B cell (primary cell): ENCODE results near the gene CCDC97. TPM values are rescaled to one million over a fixed set of nuclear protein-coding genes. Genes with fewer than 3 reads are reported as not detected.
A peak's percentile ranks its signal among the peaks of the same experiment; 100 is the strongest.

Experiments
- ATAC-seq: fragments of 200-7000 bp; cut with Tn5 transposase; one replicate; pipeline ENCODE4 v1.10.0; 2021; ENCODE audit warnings: low read depth, mild to moderate bottlenecking, moderate number of reproducible peaks, moderate library complexity
- CTCF ChIA-PET: fragments of 350-600 bp; sonication (Branson Sonifier 250); formaldehyde crosslinking; loops from one replicate; lab custom pipeline; 2021; ENCODE audit warnings: antibody characterized with exemption, inconsistent platforms; lab: Charles Lee
- POLR2A ChIA-PET: fragments of 350-600 bp; sonication (Branson Sonifier 250); formaldehyde crosslinking; loops from one replicate; lab custom pipeline; 2021; ENCODE audit warnings: antibody characterized with exemption; lab: Charles Lee
- DNase-seq: peaks from one replicate; pipeline ENCODE4 v3.0.0; 2013
- H2AFZ ChIP-seq: 2 replicates; pipeline ENCODE4 v1.6.1; 2012; ENCODE audit warnings: mild to moderate bottlenecking, low read depth, low read length; ENCODE audit not compliant: insufficient read depth, poor library complexity, severe bottlenecking
- H3K27ac ChIP-seq, 2 donors: 1 replicate in 1 of 2; 2 replicates in 1 of 2; pipeline ENCODE4 v1.5.1; 2012 to 2013; ENCODE audit warnings: low read length in 2 of 2, mild to moderate bottlenecking in 2 of 2, moderate library complexity in 1 of 2
- H3K27me3 ChIP-seq, 4 experiments: fragments of 200-600 bp in 1 of 4; sonication (generic) in 1 of 4; replicated peaks in 1 of 4; 1 replicate in 2 of 4; 2 replicates in 2 of 4; pipeline versions ENCODE4 v1.6.1 to v1.7.0; 2013 to 2016; ENCODE audit warnings: low read length in 3 of 4, mild to moderate bottlenecking in 2 of 4, mixed read lengths in 1 of 4, moderate library complexity in 1 of 4; ENCODE audit not compliant: insufficient read depth in 4 of 4, control insufficient read depth in 3 of 4; ENCODE audit errors: control extremely low read depth in 1 of 4
- H3K36me3 ChIP-seq, 2 experiments: replicated peaks in 1 of 2; 1 replicate in 1 of 2; 2 replicates in 1 of 2; pipeline versions ENCODE4 v1.6.1 to v1.7.1; 2013; ENCODE audit warnings: low read length in 1 of 2; ENCODE audit not compliant: insufficient read depth in 2 of 2, control insufficient read depth in 1 of 2; ENCODE audit errors: control extremely low read depth in 1 of 2, extremely low read depth in 1 of 2
- H3K4me1 ChIP-seq, 2 donors: fragments of 200-600 bp in 1 of 2; sonication (generic) in 1 of 2; 1 replicate in 1 of 2; 2 replicates in 1 of 2; pipeline versions ENCODE4 v1.5.1 to v1.6.1; 2013 to 2017; ENCODE audit warnings: low read length in 2 of 2; ENCODE audit not compliant: control insufficient read depth in 2 of 2, insufficient read depth in 2 of 2
- H3K4me2 ChIP-seq: replicated peaks from 2 replicates; pipeline ENCODE3; 2012; ENCODE audit warnings: mild to moderate bottlenecking, low read depth, low read length; ENCODE audit not compliant: poor library complexity, severe bottlenecking
- H3K4me3 ChIP-seq, 5 experiments: fragments of 200-600 bp in 1 of 5; sonication (generic) in 1 of 5; 1 replicate in 3 of 5; 2 replicates in 2 of 5; pipeline versions ENCODE4 v1.5.1 to v1.7.0; 2011 to 2016; ENCODE audit warnings: low read length in 4 of 5, mild to moderate bottlenecking in 4 of 5, low read depth in 2 of 5, control low read depth in 1 of 5, moderate library complexity in 1 of 5; ENCODE audit not compliant: insufficient read depth in 1 of 5; ENCODE audit errors: control extremely low read depth in 1 of 5, extremely low read depth in 1 of 5
- H3K79me2 ChIP-seq: fragments of 200-600 bp; sonication (generic); one replicate; pipeline ENCODE4 v1.6.0; 2016; ENCODE audit warnings: low read length; ENCODE audit not compliant: control insufficient read depth, insufficient read depth
- H3K9ac ChIP-seq: fragments of 200-600 bp; sonication (generic); 2 replicates; pipeline ENCODE4 v1.6.1; 2017; ENCODE audit warnings: mild to moderate bottlenecking, low read length, moderate library complexity
- H3K9me3 ChIP-seq, 3 donors: one replicate each; pipeline versions ENCODE4 v1.6.1 to v1.7.1; 2013; ENCODE audit warnings: low read length in 2 of 3; ENCODE audit not compliant: control insufficient read depth in 2 of 3, insufficient read depth in 1 of 3; ENCODE audit errors: control extremely low read depth in 1 of 3
- H4K20me1 ChIP-seq: 2 replicates; pipeline ENCODE4 v1.6.0; 2012; ENCODE audit warnings: mild to moderate bottlenecking, low read length; ENCODE audit not compliant: insufficient read depth, control insufficient read depth, poor library complexity, severe bottlenecking
- H3K27ac Mint-ChIP-seq: one replicate; pipeline ENCODE4 v1.8.0; 2021; ENCODE audit warnings: mixed read lengths
- H3K27me3 Mint-ChIP-seq: one replicate; pipeline ENCODE4 v1.8.0; 2021; ENCODE audit warnings: mixed read lengths
- H3K4me1 Mint-ChIP-seq: one replicate; pipeline ENCODE4 v1.8.0; 2021; ENCODE audit warnings: mixed read lengths
- H3K4me3 Mint-ChIP-seq: one replicate; pipeline ENCODE4 v1.8.0; 2021; ENCODE audit warnings: mixed read lengths
- H3K9me3 Mint-ChIP-seq: one replicate; pipeline ENCODE4 v1.8.0; 2022; ENCODE audit warnings: mixed read lengths; ENCODE audit not compliant: insufficient read depth
- EZH2 ChIP-seq: IDR thresholded peaks from 2 replicates; pipeline ENCODE4 v1.6.1; 2012; ENCODE audit warnings: borderline replicate concordance, low read depth, mild to moderate bottlenecking, moderate library complexity, low read length; ENCODE audit not compliant: insufficient read depth, poor library complexity, severe bottlenecking
- WGBS: methylation state at CpG from one replicate; pipeline ENCODE4 v1.1.5; 2013; ENCODE audit warnings: missing lambda C conversion rate; ENCODE audit not compliant: insufficient coverage; 5-methylcytosine and 5-hydroxymethylcytosine counted together
- intact Hi-C: fragments of 100-400 bp; cut with micrococcal nuclease; formaldehyde crosslinking; loops from one replicate; pipeline ENCODE4 v1.10.0; 2022
- polyA plus RNA-seq: library from polyadenylated mRNA; depleted of rRNA; stranded (reverse); fragments of >200 nt; gene quantifications from 2 replicates; pipeline ENCODE4 v1.2.3, GENCODE V29; 2012
- total RNA-seq, 2 donors: library from RNA; stranded (reverse); fragments of 120-200 nt in 1 of 2; gene quantifications; 1 replicate in 1 of 2; 2 replicates in 1 of 2; pipeline versions ENCODE4 v1.2.3 to v1.2.4, GENCODE V29; 2013 to 2022
- TF ChIP-seq, protein P1 (sequence below): fragments of 200-600 bp; IDR thresholded peaks from one replicate; pipeline ENCODE4 v1.8.0; 2022; ENCODE audit warnings: antibody characterized with exemption, mild to moderate bottlenecking

CCDC97 gene
- total and polyA plus RNA-seq, 2 donors (not counting 1 experiment from before 2014, with no cell fraction given): 16.3 to 68.3 TPM

DNA sequence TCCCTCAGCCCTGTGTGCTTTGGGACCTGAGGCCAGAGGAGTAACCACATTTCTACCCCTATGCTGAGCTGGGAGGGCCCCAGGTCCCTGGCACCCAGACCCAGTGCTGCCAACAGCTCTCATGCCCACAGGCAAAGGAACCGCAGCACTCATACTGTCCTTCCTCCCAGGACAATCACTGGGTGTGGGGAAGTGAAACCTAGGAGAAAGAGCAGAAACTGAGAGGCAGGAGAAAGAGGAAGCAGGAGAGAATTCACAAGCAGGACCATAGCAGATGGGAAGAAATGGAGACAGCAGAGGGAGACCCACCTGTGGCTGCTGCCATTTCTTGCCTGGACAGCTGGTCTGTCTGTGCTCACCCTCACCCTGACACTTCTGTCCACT, 18.9 kb downstream of the CCDC97 start:
- H3K36me3 ChIP-seq: peaks cover 0 to 44% of the 10 kb centered on the region in 2 experiments
- H3K27ac Mint-ChIP-seq: peak overlapping the region; percentile 98
- peaks cover 67% of the 10 kb centered on the region for H3K4me1 Mint-ChIP-seq
- DNase-seq (peak; percentile 68), ATAC-seq (no peak)
- TF ChIP-seq, protein P1, sequence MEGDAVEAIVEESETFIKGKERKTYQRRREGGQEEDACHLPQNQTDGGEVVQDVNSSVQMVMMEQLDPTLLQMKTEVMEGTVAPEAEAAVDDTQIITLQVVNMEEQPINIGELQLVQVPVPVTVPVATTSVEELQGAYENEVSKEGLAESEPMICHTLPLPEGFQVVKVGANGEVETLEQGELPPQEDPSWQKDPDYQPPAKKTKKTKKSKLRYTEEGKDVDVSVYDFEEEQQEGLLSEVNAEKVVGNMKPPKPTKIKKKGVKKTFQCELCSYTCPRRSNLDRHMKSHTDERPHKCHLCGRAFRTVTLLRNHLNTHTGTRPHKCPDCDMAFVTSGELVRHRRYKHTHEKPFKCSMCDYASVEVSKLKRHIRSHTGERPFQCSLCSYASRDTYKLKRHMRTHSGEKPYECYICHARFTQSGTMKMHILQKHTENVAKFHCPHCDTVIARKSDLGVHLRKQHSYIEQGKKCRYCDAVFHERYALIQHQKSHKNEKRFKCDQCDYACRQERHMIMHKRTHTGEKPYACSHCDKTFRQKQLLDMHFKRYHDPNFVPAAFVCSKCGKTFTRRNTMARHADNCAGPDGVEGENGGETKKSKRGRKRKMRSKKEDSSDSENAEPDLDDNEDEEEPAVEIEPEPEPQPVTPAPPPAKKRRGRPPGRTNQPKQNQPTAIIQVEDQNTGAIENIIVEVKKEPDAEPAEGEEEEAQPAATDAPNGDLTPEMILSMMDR: no peak
- TF ChIP-seq EZH2: no peak
- no peaks in the 10 kb centered on the region for H3K9me3 ChIP-seq
- H3K27me3 Mint-ChIP-seq: no peaks in the 10 kb centered on the region
- CTCF ChIA-PET: interaction anchor here (0.6 to 9.7 kb wide), 6 partner anchors 11 to 199 kb away, joined by 3 to 130 read pairs (median 4); partner anchors contain the start of gene TGFB1
- peak overlapping the region in 4 of 5 experiments; percentile 22 to 72 (median 46) for H3K4me3 ChIP-seq
- peak overlapping the region; percentile 58 for H3K9ac ChIP-seq
- intact Hi-C loops: loop anchor here (10.0 kb wide), 1 partner anchor 236 kb away; no protein-coding TSS in a partner anchor
- peaks cover 27% of the 10 kb centered on the region for H4K20me1 ChIP-seq
- no CpG with 5 or more reads among the region's 1 CpG for WGBS
- H3K9me3 Mint-ChIP-seq: no peaks in the 10 kb centered on the region
- H3K27ac ChIP-seq: peak overlapping the region; percentile 76 to 97
- POLR2A ChIA-PET: interaction anchor here (0.6 to 5.3 kb wide), 5 partner anchors 13 to 762 kb away, joined by 4 to 69 read pairs (median 9); partner anchors contain the start of gene TGFB1
- H3K4me3 Mint-ChIP-seq: peak overlapping the region; percentile 88
- H2AFZ ChIP-seq: no peak overlapping the region
- no peaks in the 10 kb centered on the region for H3K27me3 ChIP-seq
- peaks cover 11% of the 10 kb centered on the region for H3K79me2 ChIP-seq
- H3K4me2 ChIP-seq: peak overlapping the region; percentile 92
- H3K4me1 ChIP-seq: peaks cover 59 to 69% of the 10 kb centered on the region in 2 donors

DNA sequence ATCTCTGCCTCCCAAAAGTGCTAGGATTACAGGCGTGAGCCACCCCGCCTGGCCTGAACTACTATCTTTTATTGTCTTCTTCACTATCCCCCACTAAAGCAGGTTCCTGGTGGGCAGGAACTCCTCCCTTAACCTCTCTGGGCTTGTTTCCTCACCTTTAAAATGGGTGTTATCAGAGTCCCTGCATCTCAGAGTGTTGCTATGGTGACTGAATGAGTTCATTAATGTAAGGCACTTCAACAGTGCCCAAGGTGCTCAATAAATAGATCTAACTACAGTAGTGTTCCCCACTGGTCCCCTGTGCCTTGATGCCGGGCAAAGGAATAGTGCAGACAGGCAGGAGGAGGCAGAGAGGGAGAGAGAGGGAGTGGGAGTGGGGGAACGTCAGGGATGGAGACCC, 20.5 kb downstream of the CCDC97 start:
- Histone ChIP-seq H3K4me1 (peaks cover 56 to 68% of the 10 kb centered on the region in 2 donors), H2AFZ (no peak overlapping the region), H3K9ac (no peak overlapping the region), H3K9me3 (no peaks in the 10 kb centered on the region), H3K79me2 (peaks cover 23% of the 10 kb centered on the region), H3K36me3 (peaks cover 3 to 44% of the 10 kb centered on the region in 2 experiments), H3K4me3 (no peak overlapping the region), H3K4me2 (no peak overlapping the region), H4K20me1 (peaks cover 41% of the 10 kb centered on the region), H3K27ac (peak overlapping the region in 1 of 2 donors; percentile 51), H3K27me3 (no peaks in the 10 kb centered on the region)
- ChIA-PET CTCF (no interaction called here), POLR2A (no interaction called here)
- H3K4me1 Mint-ChIP-seq: peaks cover 63% of the 10 kb centered on the region
- ATAC-seq (no peak), DNase-seq (no peak)
- H3K4me3 Mint-ChIP-seq: peak overlapping the region; percentile 46
- no peaks in the 10 kb centered on the region for H3K9me3 Mint-ChIP-seq
- intact Hi-C loops: no loop called here
- TF ChIP-seq EZH2: no peak
- peak overlapping the region; percentile 81 for H3K27ac Mint-ChIP-seq
- WGBS: 100% methylated on average over 3 of the region's 4 CpGs
- no peaks in the 10 kb centered on the region for H3K27me3 Mint-ChIP-seq
